GM23338 (cell line): ENCODE results near the gene C6orf136. TPM values are rescaled to one million over a fixed set of nuclear protein-coding genes. Genes with fewer than 3 reads are reported as not detected.
A peak's percentile ranks its signal among the peaks of the same experiment; 100 is the strongest.

Source experiments
- ATAC-seq: fragments of 200-7000 bp; cut with Tn5 transposase; 3 replicates; pipeline ENCODE4 v1.9.1; 2020
- DNase-seq: peaks from one replicate; pipeline ENCODE4 v3.0.0-alpha.2; 2015; ENCODE audit warnings: low spot score
- H2AFZ ChIP-seq: fragments of 200-600 bp; sonication (generic); 2 replicates; pipeline ENCODE4 v1.8.0; 2016; ENCODE audit warnings: antibody characterized with exemption, mild to moderate bottlenecking, moderate library complexity
- H3F3A ChIP-seq: fragments of 200-600 bp; sonication (generic); replicated peaks from 2 replicates; pipeline ENCODE4 v1.8.0; 2017; ENCODE audit warnings: antibody characterized with exemption, mixed run types, low read depth
- H3K27ac ChIP-seq: fragments of 200-600 bp; sonication (generic); 2 replicates; pipeline ENCODE4 v1.6.1; 2016; ENCODE audit warnings: low read depth
- H3K27me3 ChIP-seq: fragments of 200-600 bp; sonication (generic); 2 replicates; pipeline ENCODE4 v1.8.0; 2016; ENCODE audit warnings: mild to moderate bottlenecking, mixed run types, moderate library complexity; ENCODE audit not compliant: insufficient read depth
- H3K36me3 ChIP-seq: fragments of 200-600 bp; sonication (generic); 2 replicates; pipeline ENCODE4 v1.8.0; 2016; ENCODE audit warnings: mild to moderate bottlenecking; ENCODE audit not compliant: insufficient read depth
- H3K4me1 ChIP-seq: fragments of 200-600 bp; sonication (generic); 2 replicates; pipeline ENCODE4 v1.8.0; 2016; ENCODE audit warnings: mild to moderate bottlenecking, moderate library complexity; ENCODE audit not compliant: insufficient read depth
- H3K4me2 ChIP-seq: fragments of 200-600 bp; sonication (generic); 2 replicates; pipeline ENCODE4 v1.7.1; 2017; ENCODE audit warnings: mixed run types
- H3K4me3 ChIP-seq: fragments of 200-600 bp; sonication (generic); 2 replicates; pipeline ENCODE4 v1.6.1; 2016; ENCODE audit warnings: mixed run types
- H3K79me2 ChIP-seq: fragments of 200-600 bp; sonication (generic); replicated peaks from 2 replicates; pipeline ENCODE4 v1.8.0; 2017; ENCODE audit warnings: mild to moderate bottlenecking; ENCODE audit not compliant: insufficient read depth
- H3K9me2 ChIP-seq: fragments of 200-600 bp; sonication (generic); 2 replicates; pipeline ENCODE4 v1.8.0; 2017; ENCODE audit not compliant: insufficient read depth
- H4K20me1 ChIP-seq: fragments of 200-600 bp; sonication (generic); replicated peaks from 2 replicates; pipeline ENCODE4 v1.8.0; 2017; ENCODE audit warnings: mild to moderate bottlenecking; ENCODE audit not compliant: insufficient read depth
- H3K27ac Mint-ChIP-seq: 2 replicates; pipeline ENCODE4 v1.8.0; 2020; ENCODE audit warnings: inconsistent platforms, mild to moderate bottlenecking, moderate library complexity, mixed read lengths
- H3K27me3 Mint-ChIP-seq: 3 replicates; pipeline ENCODE4 v1.8.0; 2022; ENCODE audit warnings: low read depth, mild to moderate bottlenecking, moderate library complexity, mixed read lengths, inconsistent platforms; ENCODE audit not compliant: insufficient read depth, poor library complexity
- H3K36me3 Mint-ChIP-seq: 3 replicates; pipeline ENCODE4 v1.8.0; 2021; ENCODE audit warnings: low read depth, mild to moderate bottlenecking, inconsistent platforms, moderate library complexity, mixed read lengths
- H3K4me1 Mint-ChIP-seq: 3 replicates; pipeline ENCODE4 v1.8.0; 2020; ENCODE audit warnings: mild to moderate bottlenecking, inconsistent platforms, mixed read lengths
- H3K4me3 Mint-ChIP-seq: 3 replicates; pipeline ENCODE4 v1.8.0; 2021; ENCODE audit warnings: moderate library complexity, mild to moderate bottlenecking, inconsistent platforms, mixed read lengths
- H3K9me3 Mint-ChIP-seq: 3 replicates; pipeline ENCODE4 v1.8.0; 2020; ENCODE audit warnings: moderate library complexity, mild to moderate bottlenecking, inconsistent platforms, mixed read lengths
- CREB1 ChIP-seq: fragments of 250-450 bp; sonication (Bioruptor Pico); IDR thresholded peaks from 2 replicates; pipeline ENCODE4 v1.5.0; 2020; ENCODE audit warnings: low read depth, mild to moderate bottlenecking, moderate library complexity
- ETS1 ChIP-seq: IDR thresholded peaks from 2 replicates; pipeline ENCODE4 v1.6.1; 2016; ENCODE audit warnings: antibody characterized with exemption
- EZH2phosphoT487 ChIP-seq: fragments of 200-600 bp; sonication (generic); IDR thresholded peaks from one replicate; pipeline ENCODE4 v1.8.1; 2018; ENCODE audit warnings: antibody characterized with exemption; ENCODE audit not compliant: unreplicated experiment
- POLR2AphosphoS5 ChIP-seq: IDR thresholded peaks from 2 replicates; pipeline ENCODE4 v1.6.1; 2016; ENCODE audit warnings: antibody characterized with exemption, low read depth
- ZNF331 ChIP-seq: fragments of 250-450 bp; sonication (Bioruptor Pico); IDR thresholded peaks from 2 replicates; pipeline ENCODE4 v1.5.0; 2020; ENCODE audit warnings: low read depth, mild to moderate bottlenecking, moderate library complexity
- long read RNA-seq: library from polyadenylated mRNA; unstranded; transcript quantifications from one replicate; pipeline ENCODE4 v2.0.0, GENCODE V29; 2020; ENCODE audit not compliant: unreplicated experiment
- polyA plus RNA-seq: library from polyadenylated mRNA; unstranded; fragments of >200 nt; fragmentation: Nextera tagmentation; extraction: Ambion mirVana; gene quantifications from 2 replicates; pipeline ENCODE4 v1.2.1, GENCODE V29; 2016
- total RNA-seq: library from RNA; depleted of rRNA; stranded (reverse); fragments of >200 nt; shearing (Covaris generic); gene quantifications from 2 replicates; pipeline ENCODE4 v1.2.3, GENCODE V29; 2014; rRNA removed
- TF ChIP-seq, protein P1 (sequence below): IDR thresholded peaks from one replicate; pipeline ENCODE4 v1.6.1; 2018; ENCODE audit warnings: antibody characterized with exemption; ENCODE audit not compliant: unreplicated experiment
- TF ChIP-seq, protein P2 (sequence below), 2 experiments: fragments of 200-600 bp in 1 of 2; sonication (generic) in 1 of 2; conservative IDR thresholded peaks; 2 replicates each; pipeline versions ENCODE4 v1.5.1 to v1.6.1; 2016 to 2017; ENCODE audit warnings: antibody characterized with exemption in 2 of 2, low read depth in 2 of 2, mild to moderate bottlenecking in 2 of 2, moderate library complexity in 1 of 2

C6orf136 gene, protein sequence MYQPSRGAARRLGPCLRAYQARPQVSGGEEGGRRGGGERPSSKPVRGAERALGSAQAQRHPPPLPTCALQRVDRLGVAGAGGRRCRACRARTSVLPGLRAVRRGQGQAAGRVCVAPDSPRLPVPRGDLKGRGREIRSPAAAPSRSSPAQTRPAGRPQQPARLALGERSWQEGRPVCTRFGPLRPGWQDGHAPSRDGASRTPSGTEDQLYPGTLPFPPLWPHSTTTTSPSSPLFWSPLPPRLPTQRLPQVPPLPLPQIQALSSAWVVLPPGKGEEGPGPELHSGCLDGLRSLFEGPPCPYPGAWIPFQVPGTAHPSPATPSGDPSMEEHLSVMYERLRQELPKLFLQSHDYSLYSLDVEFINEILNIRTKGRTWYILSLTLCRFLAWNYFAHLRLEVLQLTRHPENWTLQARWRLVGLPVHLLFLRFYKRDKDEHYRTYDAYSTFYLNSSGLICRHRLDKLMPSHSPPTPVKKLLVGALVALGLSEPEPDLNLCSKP
- total RNA-seq (4.7 and 12.5 TPM in 2 replicates), polyA plus RNA-seq (24.5 and 27.5 TPM in 2 replicates)
- long read RNA-seq, partial matches to known transcripts: 1 of 8 reads
- long read RNA-seq, other reads (novel, unspliced or antisense): 1 of 8 reads

- H4K20me1 ChIP-seq: peaks cover 9% of the 10 kb centered on the region; the same call in 1 of the 2 replicates
- TF ChIP-seq, protein P1, sequence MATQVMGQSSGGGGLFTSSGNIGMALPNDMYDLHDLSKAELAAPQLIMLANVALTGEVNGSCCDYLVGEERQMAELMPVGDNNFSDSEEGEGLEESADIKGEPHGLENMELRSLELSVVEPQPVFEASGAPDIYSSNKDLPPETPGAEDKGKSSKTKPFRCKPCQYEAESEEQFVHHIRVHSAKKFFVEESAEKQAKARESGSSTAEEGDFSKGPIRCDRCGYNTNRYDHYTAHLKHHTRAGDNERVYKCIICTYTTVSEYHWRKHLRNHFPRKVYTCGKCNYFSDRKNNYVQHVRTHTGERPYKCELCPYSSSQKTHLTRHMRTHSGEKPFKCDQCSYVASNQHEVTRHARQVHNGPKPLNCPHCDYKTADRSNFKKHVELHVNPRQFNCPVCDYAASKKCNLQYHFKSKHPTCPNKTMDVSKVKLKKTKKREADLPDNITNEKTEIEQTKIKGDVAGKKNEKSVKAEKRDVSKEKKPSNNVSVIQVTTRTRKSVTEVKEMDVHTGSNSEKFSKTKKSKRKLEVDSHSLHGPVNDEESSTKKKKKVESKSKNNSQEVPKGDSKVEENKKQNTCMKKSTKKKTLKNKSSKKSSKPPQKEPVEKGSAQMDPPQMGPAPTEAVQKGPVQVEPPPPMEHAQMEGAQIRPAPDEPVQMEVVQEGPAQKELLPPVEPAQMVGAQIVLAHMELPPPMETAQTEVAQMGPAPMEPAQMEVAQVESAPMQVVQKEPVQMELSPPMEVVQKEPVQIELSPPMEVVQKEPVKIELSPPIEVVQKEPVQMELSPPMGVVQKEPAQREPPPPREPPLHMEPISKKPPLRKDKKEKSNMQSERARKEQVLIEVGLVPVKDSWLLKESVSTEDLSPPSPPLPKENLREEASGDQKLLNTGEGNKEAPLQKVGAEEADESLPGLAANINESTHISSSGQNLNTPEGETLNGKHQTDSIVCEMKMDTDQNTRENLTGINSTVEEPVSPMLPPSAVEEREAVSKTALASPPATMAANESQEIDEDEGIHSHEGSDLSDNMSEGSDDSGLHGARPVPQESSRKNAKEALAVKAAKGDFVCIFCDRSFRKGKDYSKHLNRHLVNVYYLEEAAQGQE: no peak
- no peak for TF ChIP-seq POLR2AphosphoS5
- no peak for TF ChIP-seq EZH2phosphoT487
- TF ChIP-seq, protein P2, sequence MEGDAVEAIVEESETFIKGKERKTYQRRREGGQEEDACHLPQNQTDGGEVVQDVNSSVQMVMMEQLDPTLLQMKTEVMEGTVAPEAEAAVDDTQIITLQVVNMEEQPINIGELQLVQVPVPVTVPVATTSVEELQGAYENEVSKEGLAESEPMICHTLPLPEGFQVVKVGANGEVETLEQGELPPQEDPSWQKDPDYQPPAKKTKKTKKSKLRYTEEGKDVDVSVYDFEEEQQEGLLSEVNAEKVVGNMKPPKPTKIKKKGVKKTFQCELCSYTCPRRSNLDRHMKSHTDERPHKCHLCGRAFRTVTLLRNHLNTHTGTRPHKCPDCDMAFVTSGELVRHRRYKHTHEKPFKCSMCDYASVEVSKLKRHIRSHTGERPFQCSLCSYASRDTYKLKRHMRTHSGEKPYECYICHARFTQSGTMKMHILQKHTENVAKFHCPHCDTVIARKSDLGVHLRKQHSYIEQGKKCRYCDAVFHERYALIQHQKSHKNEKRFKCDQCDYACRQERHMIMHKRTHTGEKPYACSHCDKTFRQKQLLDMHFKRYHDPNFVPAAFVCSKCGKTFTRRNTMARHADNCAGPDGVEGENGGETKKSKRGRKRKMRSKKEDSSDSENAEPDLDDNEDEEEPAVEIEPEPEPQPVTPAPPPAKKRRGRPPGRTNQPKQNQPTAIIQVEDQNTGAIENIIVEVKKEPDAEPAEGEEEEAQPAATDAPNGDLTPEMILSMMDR (conservative IDR thresholded peaks at IDR 0.05; ENCODE audit: low read depth in 2 of 2): no peak
- TF ChIP-seq ZNF331 (CRISPR knock-in tag): no peak
- TF ChIP-seq CREB1 (CRISPR knock-in tag): no peak
- no peak for TF ChIP-seq ETS1
- peak within 1 kb of the TSS; percentile 92 for H3K4me3 Mint-ChIP-seq
- peak within 1 kb of the TSS; percentile 94 for H3K4me3 ChIP-seq
- no peaks in the 10 kb centered on the region for H3F3A ChIP-seq
- H3K9me2 ChIP-seq: no peaks in the 10 kb centered on the region
- H3K4me1 Mint-ChIP-seq: peaks cover 16% of the 10 kb centered on the region
- H3K27ac ChIP-seq: peak within 1 kb of the TSS; percentile 81
- peak within 1 kb of the TSS; percentile 84 for H3K27ac Mint-ChIP-seq
- H2AFZ ChIP-seq: peak within 1 kb of the TSS; percentile 94
- peaks cover 17% of the 10 kb centered on the region for H3K4me1 ChIP-seq
- H3K27me3 ChIP-seq: no peaks in the 10 kb centered on the region
- H3K27me3 Mint-ChIP-seq: peaks cover 10% of the 10 kb centered on the region
- peak; percentile 71 for ATAC-seq
- H3K36me3 Mint-ChIP-seq: peaks cover 44% of the 10 kb centered on the region
- peaks cover under 1% of the 10 kb centered on the region; the same call in 1 of the 2 replicates for H3K36me3 ChIP-seq
- H3K4me2 ChIP-seq: peak within 1 kb of the TSS; percentile 92
- peak; percentile 93 for DNase-seq
- no peaks in the 10 kb centered on the region for H3K9me3 Mint-ChIP-seq
- H3K79me2 ChIP-seq: peaks cover 30% of the 10 kb centered on the region
These were observed at the start of gene C6orf136 for GRCh38 chr6:30646450-30647241. Gene C6orf136, plus strand, starts transcription at chr6:30647133. Its CDS starts 99 bp downstream, at chr6:30647232.
